Putamen (tissue), 1 donor: Measurements from ENCODE around the gene GABBR2.

Source experiments
- DNase-seq: peaks from one replicate; pipeline ENCODE4 v3.0.0-alpha.2; 2016; ENCODE audit warnings: low spot score

GABBR2 gene

GRCh38 chr9:98569491-98569890 is 139.2 kb downstream of the GABBR2 start:
- DNase-seq = no peak

GRCh38 chr9:98568909-98569469 is 139.7 kb downstream of the GABBR2 start:
- no peak for DNase-seq

GRCh38 chr9:98568234-98568908 is 140.4 kb downstream of the GABBR2 start:
- no peak for DNase-seq

GRCh38 chr9:98567540-98568233 is 141.0 kb downstream of the GABBR2 start:
- no peak for DNase-seq

GRCh38 chr9:98565152-98566135 is 143.3 kb downstream of the GABBR2 start:
- no peak for DNase-seq

GRCh38 chr9:98564714-98565113 is 144.0 kb downstream of the GABBR2 start:
- DNase-seq = no peak

GRCh38 chr9:98563988-98564387 is 144.7 kb downstream of the GABBR2 start:
- DNase-seq = no peak

GRCh38 chr9:98563212-98563907 is 145.4 kb downstream of the GABBR2 start:
- DNase-seq = no peak

GRCh38 chr9:98559561-98559960 is 149.2 kb downstream of the GABBR2 start:
- no peak for DNase-seq

- DNase-seq = no peak
Observed at GRCh38 chr9:98558575-98558974, 150.2 kb downstream of the GABBR2 start.

GRCh38 chr9:98556511-98556910 is 152.2 kb downstream of the GABBR2 start:
- no peak for DNase-seq

GRCh38 chr9:98555651-98556465 is 152.9 kb downstream of the GABBR2 start:
- DNase-seq = no peak

- DNase-seq = no peak
Observed at GRCh38 chr9:98554752-98555151, 154.0 kb downstream of the GABBR2 start.

GRCh38 chr9:98552331-98552730 is 156.4 kb downstream of the GABBR2 start:
- DNase-seq = no peak

- DNase-seq = no peak
Observed at GRCh38 chr9:98551511-98552286, 157.0 kb downstream of the GABBR2 start.

GRCh38 chr9:98550206-98550820 is 158.4 kb downstream of the GABBR2 start:
- no peak for DNase-seq

- DNase-seq = no peak
Observed at GRCh38 chr9:98549401-98549800, 159.3 kb downstream of the GABBR2 start.

- no peak for DNase-seq
Observed at GRCh38 chr9:98547606-98548005, 161.1 kb downstream of the GABBR2 start.

- DNase-seq = no peak
Observed at GRCh38 chr9:98545021-98545420, 163.7 kb downstream of the GABBR2 start.
